ENCODE measurements around the gene RO60.
A peak's percentile ranks its signal among the peaks of the same experiment; 100 is the strongest.
"Not testable (repeated sequence)": the region's sequence is repeated elsewhere in the genome, so short reads cannot be mapped to it uniquely, and the experiment has no call there.

Gene RO60

DNA sequence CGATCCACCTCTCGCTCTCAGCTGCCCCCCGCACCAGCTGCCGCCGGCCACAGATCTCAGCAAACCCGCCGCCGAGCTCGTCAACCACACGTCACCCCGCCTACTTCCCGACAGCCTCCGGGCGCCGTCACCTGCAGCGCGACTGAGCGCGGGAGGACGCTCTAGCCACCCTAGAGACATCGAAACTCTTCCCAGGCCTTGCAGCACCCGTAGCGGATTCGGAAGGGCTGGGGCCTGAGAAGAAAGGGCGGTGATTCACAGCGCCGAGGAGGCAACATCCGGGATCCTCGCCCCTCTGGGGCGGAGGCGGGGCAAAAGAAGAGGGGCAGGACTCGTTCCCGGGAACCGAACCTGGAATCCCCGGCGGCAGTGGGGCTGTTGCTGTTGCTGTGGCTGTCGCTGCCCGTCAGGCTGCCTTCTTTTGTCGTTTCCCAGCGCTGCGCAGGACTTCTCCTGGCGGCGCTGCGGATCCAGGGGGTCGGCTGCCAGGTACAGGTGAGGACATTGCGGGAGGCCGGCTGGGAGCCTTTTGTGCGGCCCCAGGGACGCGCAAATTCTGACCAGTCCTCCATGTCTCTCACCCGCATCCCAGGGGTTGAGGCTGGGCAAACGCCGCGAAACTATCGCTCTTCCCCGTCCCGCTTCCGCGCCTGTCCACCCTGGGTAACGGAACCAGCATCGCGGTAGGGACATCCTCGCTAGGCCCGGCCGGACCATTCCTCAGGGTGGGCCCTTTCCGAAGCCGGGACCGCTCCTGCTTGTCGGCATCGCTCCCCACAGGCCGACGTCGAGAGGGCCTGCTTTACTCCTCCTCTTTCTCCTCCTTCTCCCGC lies at the start of gene RO60, which contains the start of gene UCHL5:
Gene RO60, plus strand, starts transcription at position 331 of the 833 bp plus-strand sequence. CDS start 9,443 bp downstream, outside the sequence.
Gene UCHL5, minus strand, starts transcription at position 79 of the 833 bp plus-strand sequence. CDS start 100 bp downstream, outside the sequence.
- DNase-seq, result peak; percentile 95 to 97

DNA sequence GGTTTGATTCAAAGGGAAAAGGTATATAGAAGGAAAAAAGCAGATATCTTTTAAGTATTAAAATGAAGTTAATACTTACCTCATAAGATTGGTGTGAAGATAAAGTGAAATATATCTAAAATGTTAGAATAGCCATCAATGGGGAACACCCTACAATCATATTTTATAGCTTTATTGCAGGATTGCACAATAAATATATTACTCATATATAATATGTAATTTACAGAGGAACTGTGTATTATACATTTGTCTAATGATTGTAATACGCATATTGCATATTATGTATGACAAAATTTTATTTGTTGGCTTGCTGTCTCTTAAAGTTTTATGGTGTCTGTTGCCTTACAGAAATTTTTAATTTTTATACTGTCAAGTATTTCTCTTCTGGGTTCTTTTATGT lies 48.0 kb upstream of the RO60 start:
- DNase-seq, result no peak

DNA sequence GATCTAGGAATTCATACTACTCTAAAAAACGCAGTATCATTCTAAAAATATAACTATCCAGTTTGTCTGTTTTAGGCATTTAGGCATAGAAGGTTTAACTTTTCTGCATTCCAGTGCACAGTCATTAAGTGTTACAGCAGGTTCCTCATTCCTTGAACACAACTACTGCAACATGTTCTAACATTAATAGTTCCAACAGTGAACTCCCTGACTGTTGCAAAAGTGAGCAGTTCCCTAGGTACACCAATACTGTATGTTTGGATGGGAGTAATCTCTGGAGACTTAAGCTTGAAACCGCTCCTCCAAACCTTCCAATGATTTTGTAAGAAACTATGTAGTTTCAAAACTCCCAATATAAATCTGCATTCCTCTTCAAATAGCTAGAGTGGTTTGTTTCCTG lies 46.4 kb upstream of the RO60 start:
- DNase-seq, result no peak

DNA sequence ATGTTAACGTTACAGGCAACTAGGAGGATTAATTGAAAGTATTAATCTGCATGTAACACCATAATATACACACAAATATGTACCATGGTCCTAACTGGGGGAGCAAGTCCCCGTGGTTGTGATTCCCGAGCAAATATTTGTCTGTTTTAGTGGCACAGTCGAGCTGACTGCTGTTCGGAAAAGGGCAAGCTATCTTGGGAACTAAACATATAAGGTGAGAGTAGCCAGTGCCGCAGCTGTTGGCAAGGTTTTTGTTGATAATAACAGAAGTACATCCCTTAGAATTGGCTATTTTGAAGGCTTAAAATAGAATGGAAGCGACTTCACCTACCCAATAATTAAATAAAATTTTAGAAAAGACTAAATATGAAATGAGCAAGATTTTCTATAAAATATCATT lies 45.7 kb upstream of the RO60 start:
- no peak for DNase-seq

DNA sequence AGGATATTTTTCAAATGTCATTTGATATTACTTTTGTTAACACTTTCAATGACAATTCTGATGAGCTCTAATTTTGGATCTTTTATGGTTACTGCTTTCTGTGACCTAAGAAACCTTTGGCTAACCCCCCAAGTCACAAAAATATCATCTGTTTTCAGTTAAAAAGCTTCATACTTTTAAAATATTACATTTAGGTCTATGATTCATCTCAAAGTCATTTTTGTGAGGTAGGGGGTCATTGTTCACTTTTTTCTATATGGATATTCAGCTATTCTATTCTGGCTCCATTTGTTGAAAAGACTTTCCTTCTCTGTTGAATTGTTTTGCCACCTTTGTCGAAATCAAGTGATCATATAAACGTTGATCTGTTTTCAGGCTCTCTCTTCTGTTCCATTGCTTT lies 45.0 kb upstream of the RO60 start:
- no peak for DNase-seq

DNA sequence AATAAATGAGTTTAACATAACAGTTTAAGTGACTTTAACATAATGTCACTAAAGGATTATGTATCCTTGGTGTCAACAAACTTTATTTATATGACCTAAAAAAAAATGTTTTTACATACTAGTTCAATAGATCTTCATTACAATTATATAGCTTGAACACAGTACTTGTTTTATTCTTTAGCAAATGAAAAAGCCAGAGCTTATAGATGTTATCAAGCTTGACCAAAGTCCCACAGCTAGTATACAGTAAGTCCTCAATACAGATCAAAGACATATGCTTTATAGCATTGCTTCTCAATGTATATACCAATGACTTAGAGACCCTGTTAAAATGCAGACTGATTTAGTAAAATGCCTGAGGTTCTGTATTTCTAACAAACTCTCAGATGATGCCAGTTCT lies 42.6 kb upstream of the RO60 start:
- DNase-seq, result no peak

DNA sequence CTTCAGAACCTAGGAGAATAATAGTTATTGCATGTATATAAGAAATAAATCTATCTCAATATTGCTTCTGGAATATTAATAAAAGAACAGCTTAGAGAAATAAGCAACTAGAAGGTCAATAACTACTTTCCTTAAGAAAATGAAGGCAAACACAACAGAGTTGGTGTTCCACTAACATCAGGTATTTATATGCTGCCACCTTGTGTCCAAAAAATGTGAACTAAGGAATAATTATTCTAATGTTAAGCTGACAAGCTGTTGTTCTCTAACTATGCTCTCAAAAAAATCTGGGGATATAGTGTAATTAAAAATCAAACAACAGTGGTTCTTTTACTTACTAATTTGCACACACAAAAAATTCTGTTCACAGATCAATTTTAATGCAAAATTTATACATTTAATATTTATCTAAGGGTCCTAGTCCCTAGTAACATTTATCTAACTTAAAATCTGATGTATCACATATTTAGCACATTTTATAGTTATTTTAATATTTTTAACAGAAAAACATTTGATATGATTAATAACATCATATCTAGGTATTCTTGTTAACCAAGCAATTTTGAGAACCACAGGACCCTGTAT lies 39.9 kb upstream of the RO60 start:
- DNase-seq, result peak in 1 of 2 donors; percentile 64

DNA sequence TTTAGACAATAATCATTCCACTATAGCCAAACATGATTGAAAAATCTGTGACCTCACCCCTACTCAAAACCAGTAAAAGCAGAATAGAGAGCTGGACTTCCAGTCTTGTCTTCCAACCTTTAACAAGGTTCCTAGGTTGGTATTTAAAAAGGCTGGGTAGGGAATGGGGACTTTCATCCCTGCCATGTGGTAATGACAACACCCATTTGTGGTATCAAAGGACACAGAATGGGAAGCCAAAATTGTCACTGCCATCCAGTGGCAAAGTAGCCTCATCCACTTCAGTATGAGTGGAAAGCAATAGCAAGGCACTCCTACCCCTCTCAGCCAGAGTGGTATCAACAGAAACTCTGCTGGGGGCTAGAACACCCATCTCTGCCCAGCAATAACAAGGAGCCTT lies 34.2 kb upstream of the RO60 start:
- no peak for DNase-seq

DNA sequence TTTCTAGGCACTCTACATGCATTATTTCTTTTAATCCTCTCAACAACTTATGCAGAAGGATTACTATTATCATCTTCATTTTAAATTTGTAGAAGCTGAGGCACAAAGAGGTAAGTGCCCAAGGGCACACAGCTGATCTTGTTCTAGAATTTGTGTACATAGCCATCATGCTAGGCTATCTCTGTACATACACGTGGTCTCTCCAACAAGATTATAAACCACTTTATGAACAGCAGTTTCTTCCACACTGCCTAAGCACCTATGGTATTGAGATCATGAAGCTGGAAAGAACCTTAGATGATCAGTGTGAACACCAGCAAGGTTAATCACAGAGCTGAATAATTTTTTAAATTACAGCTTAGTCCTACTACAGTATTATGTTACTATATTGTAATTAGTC lies 29.1 kb upstream of the RO60 start:
- no peak for DNase-seq

DNA sequence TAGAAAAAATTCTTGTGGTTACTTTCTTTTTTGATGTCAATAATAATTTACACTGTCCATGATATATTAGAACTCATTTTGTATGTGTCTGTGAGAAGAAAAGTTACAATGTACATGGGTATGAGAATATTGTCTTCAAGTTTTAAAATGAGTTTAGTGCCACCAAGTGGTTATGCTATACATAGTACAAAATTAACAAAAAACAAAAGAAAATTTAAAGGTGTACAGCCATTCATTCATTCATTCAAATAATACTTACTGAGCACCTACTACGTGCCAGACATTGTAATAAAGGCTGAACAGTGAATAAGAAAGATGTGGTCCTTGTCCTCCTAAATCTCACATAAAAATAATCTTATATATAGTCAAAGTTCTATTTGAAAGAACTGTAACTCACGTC lies 28.0 kb upstream of the RO60 start:
- DNase-seq, result peak in 1 of 2 donors; percentile 3

DNA sequence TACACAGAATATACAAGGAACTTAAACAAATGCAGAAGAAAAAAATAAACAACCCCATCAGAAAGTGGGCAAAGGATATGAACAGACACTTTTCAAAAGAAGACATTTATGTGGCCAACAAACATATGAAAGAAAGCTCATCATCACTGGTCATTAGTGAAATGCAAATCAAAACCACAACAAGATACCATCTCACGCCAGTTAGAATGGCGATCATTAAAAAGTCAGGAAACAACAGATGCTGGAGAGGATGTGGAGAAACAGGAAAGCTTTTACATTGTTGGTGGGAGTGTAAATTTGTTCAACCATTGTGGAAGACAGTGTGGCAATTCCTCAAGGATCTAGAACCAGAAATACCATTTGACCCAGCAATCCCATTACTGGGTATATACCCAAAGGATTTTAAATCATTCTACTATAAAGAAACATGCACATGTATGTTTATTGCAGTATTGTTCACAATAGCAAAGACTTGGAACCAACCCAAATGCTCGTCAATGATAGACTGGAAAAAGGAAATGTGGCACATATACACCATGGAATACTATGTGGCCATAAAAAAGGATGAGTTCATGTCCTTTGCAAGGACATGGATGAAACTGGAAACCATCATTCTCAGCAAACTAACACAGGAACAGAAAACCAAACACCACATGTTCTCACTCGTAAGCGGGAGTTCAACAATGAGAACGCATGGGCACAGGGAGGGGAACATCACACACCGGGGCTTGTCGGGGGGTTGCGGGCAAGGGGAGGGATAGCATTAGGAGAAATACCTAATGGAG lies 26.6 kb upstream of the RO60 start:
- DNase-seq, result not testable (repeated sequence)

DNA sequence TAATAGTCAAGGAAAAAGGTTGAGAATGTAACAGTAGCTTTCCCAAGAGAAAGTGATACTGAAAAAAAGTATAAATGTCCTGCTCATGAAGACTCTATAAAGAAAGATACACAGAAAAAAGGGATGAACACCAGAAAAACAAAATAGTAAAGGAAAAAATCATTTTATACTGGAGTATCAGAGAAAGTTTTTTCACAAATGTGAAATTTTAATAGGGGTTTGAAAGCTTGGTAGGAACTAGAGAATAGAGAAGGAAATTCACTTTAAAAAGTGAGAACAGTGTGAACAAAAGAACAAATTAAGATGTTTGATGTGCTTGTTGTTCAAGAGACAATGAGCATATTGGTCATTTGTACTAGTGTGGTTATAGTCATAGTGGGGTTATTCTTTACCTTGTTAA lies 25.8 kb upstream of the RO60 start:
- no peak for DNase-seq

DNA sequence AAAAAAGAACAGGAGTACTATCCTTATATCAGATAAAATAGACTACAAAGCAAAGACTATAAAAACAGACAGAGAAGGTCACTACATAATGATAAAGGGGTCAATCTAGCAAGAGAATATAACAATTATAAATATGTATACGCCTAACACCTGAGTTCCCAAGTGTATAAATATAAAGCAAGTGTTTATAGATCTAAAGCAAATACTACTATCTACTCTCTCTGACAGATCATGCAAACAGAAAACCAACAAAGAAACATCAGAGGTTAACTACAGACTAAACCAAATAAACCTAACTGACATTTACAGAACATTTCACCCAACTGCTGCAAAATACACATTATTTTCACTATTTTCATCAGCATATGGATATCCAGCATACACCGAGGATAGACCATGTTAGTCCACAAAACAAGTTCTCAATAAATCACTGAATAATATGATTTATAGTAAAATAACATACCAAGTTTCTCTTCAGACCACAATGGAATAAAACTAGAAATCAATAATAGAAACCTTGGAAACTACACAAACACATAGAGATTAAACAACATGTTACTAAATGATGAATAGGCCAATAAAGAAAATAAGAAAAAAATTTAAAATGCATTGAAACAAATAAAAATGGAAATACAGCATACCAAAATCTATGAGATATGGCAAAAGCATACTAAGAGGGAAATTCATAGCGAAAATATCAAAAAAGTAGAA lies 22.9 kb upstream of the RO60 start:
- DNase-seq, result no peak

DNA sequence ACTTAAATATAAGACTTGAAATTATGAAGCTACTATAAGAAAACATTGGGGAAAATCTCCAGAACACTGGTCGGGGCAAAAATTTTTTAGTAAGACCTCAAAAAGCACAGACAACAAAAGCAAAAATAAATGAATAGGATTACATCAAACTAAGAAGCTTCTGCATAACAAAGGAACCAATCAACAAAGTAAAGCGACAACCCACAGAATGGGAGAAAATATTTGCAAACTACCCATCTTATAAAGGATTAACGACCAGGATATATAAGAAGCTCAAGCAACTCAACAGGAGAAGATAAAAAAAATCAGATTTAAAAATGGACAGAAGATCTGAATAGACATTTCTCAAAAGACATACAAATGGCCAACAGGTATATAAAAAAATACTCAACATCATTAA lies 19.4 kb upstream of the RO60 start:
- DNase-seq, result no peak

DNA sequence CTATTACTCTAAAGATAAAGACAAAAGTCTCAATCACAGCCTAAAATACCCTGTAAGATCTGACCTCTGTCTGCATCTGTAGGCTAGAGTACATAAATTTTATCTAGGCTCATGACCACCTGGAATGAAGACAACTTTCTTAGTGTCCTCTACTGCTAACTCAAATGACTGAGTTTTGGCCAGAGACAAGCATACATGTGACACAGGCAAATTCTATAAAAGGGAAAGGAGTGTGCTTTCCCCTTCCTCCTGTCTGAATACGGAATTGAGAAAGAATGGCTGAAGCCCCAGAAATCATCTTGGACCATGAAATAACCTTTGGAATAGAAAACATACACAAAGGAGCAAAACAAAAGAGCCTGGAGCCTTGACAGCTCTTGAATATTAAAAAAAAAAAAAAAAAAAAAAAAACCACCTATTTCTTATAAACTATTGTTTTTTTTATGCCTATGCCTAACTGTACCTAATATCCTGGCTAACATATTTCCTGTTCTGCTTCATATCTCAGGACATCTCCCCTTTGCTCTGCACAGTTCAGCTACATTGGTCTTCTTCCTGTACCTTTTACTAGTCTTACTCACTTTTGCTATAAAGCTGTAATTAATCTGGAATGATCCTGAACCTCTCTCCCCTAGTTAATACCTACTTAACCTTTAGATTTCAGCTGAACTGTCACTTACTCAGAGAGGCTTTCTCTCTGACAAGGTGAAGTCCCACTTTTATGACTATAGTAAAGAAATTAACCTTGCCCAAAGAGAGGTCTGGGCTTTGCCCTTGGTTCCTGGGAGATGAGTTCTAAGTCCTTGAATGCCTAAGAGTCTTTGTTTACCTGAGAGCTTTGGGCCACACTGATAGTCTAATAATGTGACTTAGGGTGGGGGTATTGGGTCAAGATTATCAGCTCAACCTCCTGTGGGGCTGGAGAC lies 16.4 kb upstream of the RO60 start:
- no peak for DNase-seq

DNA sequence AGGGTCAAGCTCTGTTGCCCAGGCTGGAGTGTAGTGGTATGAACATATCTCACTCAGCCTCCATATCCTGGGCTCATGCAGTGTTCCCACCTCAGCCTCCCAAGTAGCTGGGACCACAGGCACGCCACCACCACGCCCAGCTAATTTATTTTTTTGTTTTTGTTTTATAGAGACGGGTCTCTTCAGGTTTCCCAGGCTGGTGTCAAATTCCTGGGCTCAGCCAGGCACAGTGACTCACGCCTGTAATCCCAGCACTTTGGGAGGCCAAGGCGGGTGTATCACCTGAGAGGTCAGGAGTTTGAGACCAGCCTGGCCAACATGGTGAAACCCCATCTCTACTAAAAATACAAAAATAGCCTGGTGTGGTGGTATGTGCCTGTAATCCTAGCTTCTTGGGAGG lies 10.5 kb upstream of the RO60 start:
- DNase-seq, result not testable (repeated sequence)

DNA sequence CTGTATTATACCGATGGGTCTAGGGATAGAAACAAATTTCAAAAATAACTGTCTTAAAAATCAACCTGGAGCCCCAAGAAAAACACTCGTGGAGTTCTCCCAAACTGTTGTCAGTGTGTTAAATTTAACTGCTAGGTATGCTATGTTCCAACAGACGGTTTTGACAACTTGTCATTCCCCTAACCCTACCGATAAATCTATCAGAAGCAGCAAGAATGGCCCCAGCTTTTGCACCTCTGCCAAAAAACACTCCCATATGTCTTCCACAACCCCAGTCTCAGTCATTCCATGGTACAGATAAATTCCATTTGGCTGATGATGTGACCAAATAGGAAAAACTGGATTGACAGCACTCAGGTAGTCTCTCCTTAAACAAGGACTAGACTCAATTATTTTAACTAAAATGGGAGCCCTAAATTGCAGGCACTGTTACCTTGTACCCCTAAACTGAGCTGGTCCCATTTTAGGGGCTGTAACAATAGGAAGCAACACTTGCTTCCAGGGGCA lies 5.2 kb upstream of the RO60 start:
- DNase-seq, result no peak

DNA sequence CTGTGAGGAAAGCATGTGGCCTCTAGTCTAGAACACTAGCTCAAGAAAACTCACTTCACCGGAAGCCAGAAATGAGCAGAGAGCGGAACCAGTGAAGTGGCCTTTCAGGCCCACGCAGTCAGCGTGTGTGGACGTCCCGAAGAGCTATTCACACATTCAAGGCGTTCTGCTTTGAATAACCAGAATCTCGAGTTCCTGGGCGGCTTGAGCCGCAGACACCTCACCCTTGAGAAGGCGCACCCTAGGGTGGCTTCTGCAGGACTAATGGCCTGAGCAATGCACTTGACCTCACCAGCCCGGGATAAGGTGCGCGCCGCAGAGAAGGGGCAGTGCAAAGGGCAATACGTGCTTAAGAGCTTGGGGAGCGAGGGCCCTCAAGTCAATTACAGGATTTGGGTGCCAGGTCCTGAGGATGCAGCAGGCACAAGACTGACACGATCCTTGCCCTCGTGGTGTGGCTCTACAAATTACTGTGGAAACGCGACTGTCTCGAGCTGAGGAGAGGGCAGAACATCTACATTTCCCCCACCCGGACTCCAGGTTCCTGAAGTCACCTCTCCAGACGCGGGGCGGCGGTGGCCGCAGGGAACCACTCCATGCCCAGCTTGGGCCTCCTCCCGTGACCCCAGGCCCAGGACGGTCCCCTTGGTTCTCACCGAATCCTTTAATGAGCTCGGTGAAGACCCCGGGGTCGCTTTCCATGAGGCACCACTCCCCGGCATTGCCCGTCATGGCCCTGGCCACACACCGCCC lies 707 bp upstream of the RO60 start:
- DNase-seq, result peak; percentile 50 to 68

DNA sequence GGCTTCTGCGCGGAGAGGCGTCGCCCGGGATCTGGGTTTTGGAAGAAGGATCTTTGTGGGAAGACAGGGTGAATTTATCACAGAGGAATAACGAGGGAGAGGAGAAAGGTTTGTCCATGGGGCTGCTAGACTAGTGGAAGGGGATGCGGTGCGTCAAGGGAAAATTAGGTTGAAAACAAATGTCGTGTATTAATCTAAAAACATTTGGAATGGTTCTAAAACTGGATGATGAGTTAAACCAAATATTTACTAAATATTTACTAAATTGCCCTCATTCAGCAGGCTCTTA lies 647 bp downstream of the RO60 start:
- no peak for DNase-seq

DNA sequence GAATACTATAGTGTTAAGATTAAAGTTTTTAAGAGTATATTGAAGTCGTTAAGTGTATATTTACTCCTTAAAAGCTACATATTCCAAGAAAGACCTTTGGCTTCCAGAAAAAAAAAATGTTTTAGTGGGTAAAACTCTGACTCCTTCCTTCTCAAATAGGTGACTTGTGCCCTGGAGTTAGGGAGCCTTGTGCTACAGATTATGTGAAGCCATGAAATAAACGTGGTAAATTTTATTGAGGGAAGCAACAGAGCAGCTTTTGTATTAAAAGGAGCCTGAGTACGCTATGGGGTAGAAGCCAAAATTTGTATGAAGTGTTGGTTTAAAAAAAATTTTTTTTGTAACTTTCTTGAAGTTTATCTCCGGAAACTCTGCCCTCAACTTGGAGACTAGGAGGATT lies 994 bp downstream of the RO60 start:
- no peak for DNase-seq

DNA sequence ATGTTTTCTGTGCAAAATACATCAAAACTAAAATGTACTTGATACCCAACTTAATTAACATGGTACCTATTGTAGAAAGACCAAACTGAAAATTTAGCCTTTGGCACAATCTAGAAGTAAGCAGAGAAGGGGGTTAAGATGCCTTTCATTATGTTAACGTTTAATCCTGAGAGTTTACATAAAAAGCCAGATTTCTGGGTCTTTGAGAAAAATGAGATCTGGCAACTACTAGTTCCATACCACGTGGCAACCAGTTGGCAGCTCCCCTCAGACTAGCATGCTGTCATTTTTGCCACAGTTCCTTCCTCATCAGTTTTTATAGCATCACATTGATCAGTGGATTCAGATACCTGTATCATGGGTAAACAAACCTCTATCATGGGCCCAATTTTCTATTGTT lies 1.5 kb downstream of the RO60 start:
- peak in 1 of 2 donors; percentile 18 for DNase-seq

Data from CD4-positive, alpha-beta T cell treated with Interferon alpha-2 for 1 hour (primary cell).